Keratinocyte (primary cell): ENCODE measurements around the gene MYL12A. TPM values are rescaled to one million over a fixed set of nuclear protein-coding genes. Genes with fewer than 3 reads are reported as not detected.

ENCODE experiments used
- DNase-seq: peaks from one replicate; pipeline ENCODE4 v3.0.0-alpha.2; 2011; ENCODE audit warnings: low read depth, missing footprints, low spot score
- FAIRE-seq: peaks from 2 replicates; lab custom pipeline; 2011; peaks lifted over from hg19 to GRCh38; lab: Jason Lieb, UNC
- H2AFZ ChIP-seq: 2 replicates; pipeline ENCODE4 v1.6.0; 2012; ENCODE audit warnings: low read length, control low read depth, inconsistent platforms; ENCODE audit not compliant: control insufficient read depth
- H3K27ac ChIP-seq: 2 replicates; pipeline ENCODE4 v1.5.1; 2011; ENCODE audit warnings: low read length; ENCODE audit not compliant: control insufficient read depth, insufficient read depth
- H3K27me3 ChIP-seq: 3 replicates; pipeline ENCODE4 v1.6.0; 2011; ENCODE audit warnings: low read length; ENCODE audit not compliant: control insufficient read depth, insufficient read depth; ENCODE audit errors: extremely low read depth
- H3K36me3 ChIP-seq, 2 experiments: 2 replicates in 1 of 2; 3 replicates in 1 of 2; pipeline ENCODE4 v1.5.1; 2011; ENCODE audit warnings: low read length in 2 of 2, mild to moderate bottlenecking in 1 of 2; ENCODE audit not compliant: control insufficient read depth in 2 of 2, insufficient read depth in 2 of 2; ENCODE audit errors: extremely low read depth in 1 of 2
- H3K4me1 ChIP-seq: 3 replicates; pipeline ENCODE4 v1.5.1; 2011; ENCODE audit warnings: low read length; ENCODE audit not compliant: control insufficient read depth, insufficient read depth; ENCODE audit errors: extremely low read depth
- H3K4me2 ChIP-seq: 3 replicates; pipeline ENCODE4 v1.6.0; 2011; ENCODE audit warnings: low read depth, low read length; ENCODE audit not compliant: control insufficient read depth, insufficient read depth; ENCODE audit errors: extremely low read depth
- H3K4me3 ChIP-seq, 3 experiments: fragments of 200-600 bp in 1 of 3; sonication (generic) in 1 of 3; 2 replicates in 2 of 3; 3 replicates in 1 of 3; pipeline ENCODE4 v1.5.1; 2011 to 2016; ENCODE audit warnings: low read length in 3 of 3, mild to moderate bottlenecking in 3 of 3, control low read depth in 2 of 3, inconsistent platforms in 1 of 3, low read depth in 1 of 3, mixed read lengths in 1 of 3, mixed run types in 1 of 3, moderate library complexity in 1 of 3; ENCODE audit not compliant: control insufficient read depth in 2 of 3, insufficient read depth in 2 of 3; ENCODE audit errors: extremely low read depth in 1 of 3
- H3K79me2 ChIP-seq: 2 replicates; pipeline ENCODE4 v1.6.0; 2012; ENCODE audit warnings: low read length; ENCODE audit not compliant: control insufficient read depth, insufficient read depth
- H3K9ac ChIP-seq: 3 replicates; pipeline ENCODE4 v1.6.0; 2011; ENCODE audit warnings: low read length; ENCODE audit not compliant: control insufficient read depth, insufficient read depth; ENCODE audit errors: extremely low read depth
- H3K9me1 ChIP-seq: 3 replicates; pipeline ENCODE4 v1.6.0; 2011; ENCODE audit warnings: low read length; ENCODE audit not compliant: control insufficient read depth, insufficient read depth; ENCODE audit errors: extremely low read depth
- H3K9me3 ChIP-seq: 2 replicates; pipeline ENCODE4 v1.5.1; 2012; ENCODE audit warnings: low read depth, low read length; ENCODE audit not compliant: control insufficient read depth
- H4K20me1 ChIP-seq: 3 replicates; pipeline ENCODE4 v1.6.0; 2011; ENCODE audit warnings: low read length; ENCODE audit not compliant: control insufficient read depth, insufficient read depth; ENCODE audit errors: extremely low read depth
- EZH2 ChIP-seq: IDR thresholded peaks from one replicate; pipeline ENCODE4 v1.6.1; 2012; ENCODE audit warnings: inconsistent platforms, mild to moderate bottlenecking, low read length, moderate library complexity
- dilution Hi-C: fragments of 300-500 bp; cut with MboI; formaldehyde crosslinking; loops from one replicate; pipeline ENCODE4 v1.7.0; 2020; ENCODE audit warnings: low sequenced_read_pairs; ENCODE audit not compliant: extremely low pct_ligation_motif_present
- polyA plus RNA-seq, 5 experiments: library from polyadenylated mRNA; depleted of rRNA in 3 of 5; stranded (reverse) in 3 of 5; stranded (forward) in 1 of 5; unstranded in 1 of 5; fragments of >200 nt; gene quantifications; 1 replicate in 1 of 5; 2 replicates in 3 of 5; 3 replicates in 1 of 5; pipeline versions ENCODE4 v1.2.1 to v1.2.3, GENCODE V29; 2011 to 2012; ENCODE audit warnings: missing spikeins in 2 of 5, low read depth in 1 of 5, low replicate concordance in 1 of 5
- TF ChIP-seq, protein P1 (sequence below), 3 experiments: IDR thresholded peaks in 1 of 3; conservative IDR thresholded peaks in 1 of 3; optimal IDR thresholded peaks in 1 of 3; 2 replicates in 2 of 3; 3 replicates in 1 of 3; pipeline versions ENCODE3 to v1.5.1; 2011; ENCODE audit warnings: low read length in 3 of 3, mild to moderate bottlenecking in 3 of 3, moderate library complexity in 2 of 3, control low read depth in 1 of 3, inconsistent platforms in 1 of 3; ENCODE audit not compliant: insufficient read depth in 2 of 3; ENCODE audit errors: extremely low read depth in 1 of 3

Gene MYL12A
- polyA plus RNA-seq, 1 donor (not counting 4 experiments of a cell fraction or from before 2014, with no cell fraction given), result 759 TPM

DNA sequence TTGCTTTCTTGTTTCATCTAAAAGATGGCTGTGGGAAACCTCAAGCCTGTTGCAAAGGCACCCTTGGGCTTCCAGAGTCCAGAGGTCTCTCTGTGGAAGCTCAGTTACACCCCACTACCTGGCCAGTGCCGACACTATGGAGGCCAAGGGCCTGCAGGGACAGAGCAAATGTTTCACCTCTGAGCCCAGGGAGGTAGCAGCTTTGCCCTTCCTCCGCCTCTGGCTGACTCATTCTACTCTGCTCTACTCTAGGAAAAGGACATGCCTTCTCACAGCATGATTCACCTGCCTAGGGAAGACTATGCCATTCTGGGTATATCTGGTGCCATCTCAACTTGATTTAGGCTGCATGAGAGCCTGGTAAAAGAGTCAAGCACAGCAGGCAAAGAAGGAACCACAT is 40.0 kb upstream of the MYL12A start:
- H3K9me1 ChIP-seq, result no peaks in the 10 kb centered on the region
- no peaks in the 10 kb centered on the region for H3K79me2 ChIP-seq
- DNase-seq (no peak), FAIRE-seq (peak; percentile 73)
- H2AFZ ChIP-seq, result no peak overlapping the region
- TF ChIP-seq EZH2, result no peak
- TF ChIP-seq, protein P1, sequence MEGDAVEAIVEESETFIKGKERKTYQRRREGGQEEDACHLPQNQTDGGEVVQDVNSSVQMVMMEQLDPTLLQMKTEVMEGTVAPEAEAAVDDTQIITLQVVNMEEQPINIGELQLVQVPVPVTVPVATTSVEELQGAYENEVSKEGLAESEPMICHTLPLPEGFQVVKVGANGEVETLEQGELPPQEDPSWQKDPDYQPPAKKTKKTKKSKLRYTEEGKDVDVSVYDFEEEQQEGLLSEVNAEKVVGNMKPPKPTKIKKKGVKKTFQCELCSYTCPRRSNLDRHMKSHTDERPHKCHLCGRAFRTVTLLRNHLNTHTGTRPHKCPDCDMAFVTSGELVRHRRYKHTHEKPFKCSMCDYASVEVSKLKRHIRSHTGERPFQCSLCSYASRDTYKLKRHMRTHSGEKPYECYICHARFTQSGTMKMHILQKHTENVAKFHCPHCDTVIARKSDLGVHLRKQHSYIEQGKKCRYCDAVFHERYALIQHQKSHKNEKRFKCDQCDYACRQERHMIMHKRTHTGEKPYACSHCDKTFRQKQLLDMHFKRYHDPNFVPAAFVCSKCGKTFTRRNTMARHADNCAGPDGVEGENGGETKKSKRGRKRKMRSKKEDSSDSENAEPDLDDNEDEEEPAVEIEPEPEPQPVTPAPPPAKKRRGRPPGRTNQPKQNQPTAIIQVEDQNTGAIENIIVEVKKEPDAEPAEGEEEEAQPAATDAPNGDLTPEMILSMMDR (optimal IDR thresholded peaks at IDR 0.05 in 1 of 3, IDR thresholded peaks at IDR 0.05 in 1 of 3, conservative IDR thresholded peaks at IDR 0.05 in 1 of 3; ENCODE audit: extremely low read depth in 1 of 3, insufficient read depth in 2 of 3, low read length in 3 of 3), result no peak
- H3K4me2 ChIP-seq, result no peak overlapping the region
- H3K27me3 ChIP-seq, result no peaks in the 10 kb centered on the region
- no peak overlapping the region for H3K27ac ChIP-seq
- H3K9ac ChIP-seq, result no peak overlapping the region
- H4K20me1 ChIP-seq, result no peaks in the 10 kb centered on the region
- peaks cover 6% of the 10 kb centered on the region for H3K4me1 ChIP-seq
- no peak overlapping the region for H3K4me3 ChIP-seq
- dilution Hi-C loops, result no loop called here
- H3K36me3 ChIP-seq, result no peaks in the 10 kb centered on the region
- H3K9me3 ChIP-seq, result no peaks in the 10 kb centered on the region

DNA sequence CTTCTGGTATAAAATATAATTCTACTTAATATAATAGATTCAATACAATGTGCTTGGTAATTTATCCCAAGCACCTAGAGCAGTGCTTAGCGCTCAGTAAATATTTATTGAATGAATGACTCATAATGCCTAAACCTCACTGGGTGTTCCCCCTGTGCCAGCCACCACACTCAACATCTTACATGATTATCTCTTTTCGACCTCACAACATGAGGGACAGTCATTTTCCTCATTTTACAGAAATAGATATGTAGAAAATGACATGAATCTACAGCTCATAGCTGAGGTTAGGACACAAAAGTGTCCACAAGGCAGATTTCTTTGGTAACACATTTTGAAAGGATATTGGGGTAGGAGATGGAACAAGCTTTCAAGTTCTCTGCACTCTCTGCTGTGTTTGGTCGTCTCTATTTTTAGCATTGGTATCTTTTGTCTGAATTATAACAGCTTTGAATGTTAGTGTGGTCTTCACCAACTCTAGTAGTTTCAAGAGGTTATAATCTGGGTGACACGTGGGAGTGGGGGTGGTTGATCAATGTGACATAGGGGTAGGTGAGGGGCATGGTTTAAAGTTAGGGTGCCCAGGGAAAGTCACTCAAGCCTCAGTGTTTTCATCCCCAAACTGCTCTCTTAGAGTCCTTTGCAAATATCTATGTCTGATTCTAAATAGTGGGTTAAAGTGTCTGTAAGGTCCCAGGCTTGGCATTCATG is 37.6 kb upstream of the MYL12A start:
- Histone ChIP-seq H4K20me1 (no peaks in the 10 kb centered on the region), H3K9me1 (no peaks in the 10 kb centered on the region), H3K9ac (no peak overlapping the region), H3K4me2 (no peak overlapping the region), H3K36me3 (no peaks in the 10 kb centered on the region), H3K27ac (no peak overlapping the region), H3K79me2 (no peaks in the 10 kb centered on the region), H3K27me3 (no peaks in the 10 kb centered on the region), H2AFZ (no peak overlapping the region), H3K4me1 (peaks cover 6% of the 10 kb centered on the region), H3K9me3 (no peaks in the 10 kb centered on the region), H3K4me3 (no peak overlapping the region)
- FAIRE-seq (no peak), DNase-seq (no peak)
- dilution Hi-C loops, result no loop called here
- no peak for TF ChIP-seq EZH2
- TF ChIP-seq, protein P1 (optimal IDR thresholded peaks at IDR 0.05 in 1 of 3, IDR thresholded peaks at IDR 0.05 in 1 of 3, conservative IDR thresholded peaks at IDR 0.05 in 1 of 3; ENCODE audit: extremely low read depth in 1 of 3, insufficient read depth in 2 of 3, low read length in 3 of 3), result no peak
